CD14-positive monocyte (primary cell): ENCODE measurements around the gene ZNF407. TPM values are rescaled to one million over a fixed set of nuclear protein-coding genes. Genes with fewer than 3 reads are reported as not detected.

Experiments used
- DNase-seq, 3 donors: peaks; one replicate each; pipeline ENCODE4 v3.0.0-alpha.2; 2011 to 2022
- H2AFZ ChIP-seq: 2 replicates; pipeline ENCODE4 v1.6.0; 2012; ENCODE audit warnings: mild to moderate bottlenecking, low read depth, low read length, inconsistent platforms; ENCODE audit not compliant: insufficient read depth, poor library complexity, severe bottlenecking
- H3K27ac ChIP-seq, 2 donors: 1 replicate in 1 of 2; 2 replicates in 1 of 2; pipeline ENCODE4 v1.5.1; 2012 to 2013; ENCODE audit warnings: low read length in 2 of 2, control low read depth in 1 of 2, inconsistent platforms in 1 of 2, low read depth in 1 of 2, mild to moderate bottlenecking in 1 of 2
- H3K27me3 ChIP-seq, 2 donors: one replicate each; pipeline versions ENCODE4 v1.6.0 to v1.6.1; 2011 to 2013; ENCODE audit warnings: low read length in 2 of 2; ENCODE audit not compliant: control insufficient read depth in 2 of 2, insufficient read depth in 2 of 2
- H3K36me3 ChIP-seq, 2 donors: replicated peaks in 1 of 2; 1 replicate in 1 of 2; 2 replicates in 1 of 2; pipeline versions ENCODE4 v1.5.1 to v1.6.1; 2012 to 2013; ENCODE audit warnings: low read length in 2 of 2, control low read depth in 1 of 2, inconsistent platforms in 1 of 2, mild to moderate bottlenecking in 1 of 2; ENCODE audit not compliant: insufficient read depth in 2 of 2, control insufficient read depth in 1 of 2
- H3K4me1 ChIP-seq, 2 donors: 1 replicate in 1 of 2; 2 replicates in 1 of 2; pipeline versions ENCODE4 v1.5.1 to v1.6.1; 2012 to 2013; ENCODE audit warnings: low read length in 2 of 2, control low read depth in 1 of 2, inconsistent platforms in 1 of 2, mild to moderate bottlenecking in 1 of 2, moderate library complexity in 1 of 2; ENCODE audit not compliant: insufficient read depth in 2 of 2, control insufficient read depth in 1 of 2
- H3K4me2 ChIP-seq: replicated peaks from 2 replicates; pipeline ENCODE3; 2012; ENCODE audit warnings: low read length, moderate library complexity, mild to moderate bottlenecking; ENCODE audit not compliant: poor library complexity, severe bottlenecking; ENCODE audit errors: extremely low read depth
- H3K4me3 ChIP-seq, 3 experiments: fragments of 200-600 bp in 1 of 3; sonication (generic) in 1 of 3; replicated peaks in 1 of 3; 1 replicate in 2 of 3; 2 replicates in 1 of 3; pipeline ENCODE4 v1.5.1; 2011 to 2013; ENCODE audit warnings: low read length in 3 of 3, mild to moderate bottlenecking in 3 of 3, control low read depth in 2 of 3, low read depth in 2 of 3, inconsistent platforms in 1 of 3, moderate library complexity in 1 of 3
- H3K79me2 ChIP-seq: 2 replicates; pipeline ENCODE4 v1.6.0; 2012; ENCODE audit warnings: mild to moderate bottlenecking, control low read depth, inconsistent platforms, low read length, moderate library complexity; ENCODE audit not compliant: insufficient read depth
- H3K9ac ChIP-seq: 2 replicates; pipeline ENCODE4 v1.6.0; 2017; ENCODE audit warnings: low read length, mild to moderate bottlenecking; ENCODE audit not compliant: insufficient read depth, poor library complexity, severe bottlenecking
- H3K9me3 ChIP-seq, 2 donors: replicated peaks in 1 of 2; 1 replicate in 1 of 2; 2 replicates in 1 of 2; pipeline versions ENCODE4 v1.5.1 to v1.6.1; 2012 to 2013; ENCODE audit warnings: low read length in 2 of 2, control low read depth in 1 of 2; ENCODE audit not compliant: control insufficient read depth in 1 of 2, insufficient read depth in 1 of 2
- H4K20me1 ChIP-seq: 2 replicates; pipeline ENCODE4 v1.6.0; 2012; ENCODE audit warnings: mild to moderate bottlenecking, low read length, control low read depth, moderate library complexity; ENCODE audit not compliant: insufficient read depth
- H3K27ac Mint-ChIP-seq, 7 donors: one replicate each; pipeline ENCODE4 v1.8.0; 2020; ENCODE audit warnings: mild to moderate bottlenecking in 7 of 7, mixed read lengths in 7 of 7, moderate library complexity in 6 of 7, inconsistent platforms in 2 of 7
- H3K27me3 Mint-ChIP-seq, 3 donors: one replicate each; pipeline ENCODE4 v1.8.0; 2021 to 2022; ENCODE audit warnings: low read depth in 3 of 3, mild to moderate bottlenecking in 3 of 3, mixed read lengths in 3 of 3, moderate library complexity in 3 of 3, inconsistent platforms in 1 of 3
- H3K36me3 Mint-ChIP-seq, 2 donors: one replicate each; pipeline ENCODE4 v1.8.0; 2020; ENCODE audit warnings: mixed read lengths in 2 of 2, inconsistent platforms in 1 of 2, mild to moderate bottlenecking in 1 of 2
- H3K4me1 Mint-ChIP-seq: one replicate; pipeline ENCODE4 v1.8.0; 2020; ENCODE audit warnings: mild to moderate bottlenecking, mixed read lengths
- H3K4me3 Mint-ChIP-seq, 2 donors: one replicate each; pipeline ENCODE4 v1.8.0; 2020; ENCODE audit warnings: mild to moderate bottlenecking in 2 of 2, mixed read lengths in 2 of 2, moderate library complexity in 1 of 2
- H3K9me3 Mint-ChIP-seq, 7 donors: one replicate each; pipeline ENCODE4 v1.8.0; 2020 to 2022; ENCODE audit warnings: mixed read lengths in 7 of 7, mild to moderate bottlenecking in 6 of 7, moderate library complexity in 6 of 7, inconsistent platforms in 2 of 7
- CTCF ChIP-seq: fragments of 200-600 bp; IDR thresholded peaks from one replicate; pipeline ENCODE4 v1.8.0; 2022; ENCODE audit warnings: antibody characterized with exemption, mild to moderate bottlenecking
- WGBS: methylation state at CpG from one replicate; pipeline ENCODE4 v1.1.5; 2013; ENCODE audit warnings: missing lambda C conversion rate; ENCODE audit not compliant: insufficient coverage; 5-methylcytosine and 5-hydroxymethylcytosine counted together
- intact Hi-C, 2 donors: fragments of 100-400 bp; cut with micrococcal nuclease; formaldehyde crosslinking; loops; one replicate each; pipeline versions ENCODE4 v1.15.0 to v1.15.1; 2023
- polyA plus RNA-seq, 3 donors: library from polyadenylated mRNA; depleted of rRNA in 1 of 3; unstranded in 2 of 3; stranded (reverse) in 1 of 3; fragments of 300-500 nt in 2 of 3; fragments of >200 nt in 1 of 3; fragmentation: Illumina TruSeq in 2 of 3; gene quantifications; 1 replicate in 2 of 3; 2 replicates in 1 of 3; pipeline ENCODE4 v1.2.3, GENCODE V29; 2012 to 2021

Gene ZNF407
- polyA plus RNA-seq, 3 donors, result 1.3 to 3.6 (median 1.6) TPM

DNA sequence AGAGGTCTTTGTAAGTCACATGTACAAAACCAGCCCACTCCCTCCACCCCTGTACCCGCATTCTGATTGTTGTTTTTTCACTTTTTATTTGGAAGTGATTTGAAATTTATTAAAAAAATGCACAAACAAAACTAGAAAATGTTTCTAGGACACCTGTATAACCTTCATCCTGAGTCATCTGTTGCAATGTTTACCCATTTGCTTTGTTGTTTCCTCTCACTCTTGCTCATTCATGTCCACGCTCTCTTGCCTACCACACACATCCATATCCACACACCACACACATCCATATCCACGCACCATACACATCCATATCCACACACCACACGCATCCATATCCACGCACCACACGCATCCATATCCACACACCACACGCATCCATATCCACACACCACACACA lies 18.8 kb downstream of the ZNF407 start:
- WGBS, result 51% methylated on average over 6 of the region's 7 CpGs
- TF ChIP-seq CTCF, result no peak

GRCh38 chr18:74617486-74617885 lies 19.8 kb downstream of the ZNF407 start:
- intact Hi-C loops, result no loop called here
- Mint-ChIP-seq H3K36me3 (no peaks in the 10 kb centered on the region), H3K9me3 (peaks cover 0 to 4% (median 0%) of the 10 kb centered on the region in 7 donors), H3K4me3 (no peak overlapping the region), H3K27me3 (no peaks in the 10 kb centered on the region), H3K4me1 (peaks cover 16% of the 10 kb centered on the region), H3K27ac (no peak overlapping the region)
- H4K20me1 ChIP-seq, result peaks cover 43% of the 10 kb centered on the region
- H3K79me2 ChIP-seq, result peaks cover 42% of the 10 kb centered on the region
- TF ChIP-seq CTCF, result no peak
- H3K9ac ChIP-seq, result no peak overlapping the region
- no peaks in the 10 kb centered on the region for H3K36me3 ChIP-seq
- no peak overlapping the region for H3K4me3 ChIP-seq
- no peak overlapping the region for H2AFZ ChIP-seq
- H3K27me3 ChIP-seq, result no peaks in the 10 kb centered on the region
- no peak overlapping the region for H3K4me2 ChIP-seq
- 86% methylated on average over 1 of the region's 2 CpGs for WGBS
- no peak for DNase-seq
- H3K27ac ChIP-seq, result no peak overlapping the region
- peaks cover 17 to 21% of the 10 kb centered on the region in 2 donors for H3K4me1 ChIP-seq
- no peaks in the 10 kb centered on the region for H3K9me3 ChIP-seq

More for the DNA sequence above, 18.8 kb downstream of the ZNF407 start:
- H3K9me3 ChIP-seq, result no peaks in the 10 kb centered on the region
- peaks cover 18% of the 10 kb centered on the region for H3K4me1 Mint-ChIP-seq
- peaks cover 0 to 4% (median 0%) of the 10 kb centered on the region in 7 donors for H3K9me3 Mint-ChIP-seq
- intact Hi-C loops, result no loop called here
- DNase-seq, result no peak
- H3K27ac Mint-ChIP-seq, result no peak overlapping the region
- no peak overlapping the region for H2AFZ ChIP-seq
- H3K36me3 ChIP-seq, result no peaks in the 10 kb centered on the region
- H3K4me2 ChIP-seq, result no peak overlapping the region
- no peak overlapping the region for H3K27ac ChIP-seq
- H3K4me3 ChIP-seq, result no peak overlapping the region
- H3K79me2 ChIP-seq, result peaks cover 46% of the 10 kb centered on the region
- no peak overlapping the region for H3K4me3 Mint-ChIP-seq
- H3K27me3 ChIP-seq, result no peaks in the 10 kb centered on the region
- H3K9ac ChIP-seq, result no peak overlapping the region
- no peaks in the 10 kb centered on the region for H3K36me3 Mint-ChIP-seq
- peaks cover 43% of the 10 kb centered on the region for H4K20me1 ChIP-seq
- no peaks in the 10 kb centered on the region for H3K27me3 Mint-ChIP-seq
- peaks cover 7 to 11% of the 10 kb centered on the region in 2 donors for H3K4me1 ChIP-seq
